Measurements from ENCODE around the gene MAN1C1.

Gene MAN1C1

DNA sequence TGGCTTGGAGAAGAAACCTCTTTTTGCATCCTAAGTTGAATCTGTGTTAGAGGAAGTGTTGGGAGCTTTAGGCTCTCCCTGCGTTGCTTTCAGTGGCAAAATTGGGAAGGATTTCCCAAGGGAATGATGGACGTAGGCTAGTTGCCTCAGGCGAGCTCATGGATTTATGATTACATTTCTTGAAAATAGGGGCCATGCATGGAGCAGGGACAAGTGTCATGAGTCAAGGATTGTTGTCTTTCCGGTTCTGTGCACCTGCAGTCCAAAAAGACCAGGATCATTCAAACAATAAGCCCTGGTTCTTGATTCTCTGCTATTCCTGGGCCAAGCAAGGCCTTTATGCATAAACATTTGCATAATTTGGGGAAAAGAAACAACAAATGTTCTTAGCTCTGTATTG lies 7.1 kb downstream of the MAN1C1 start:
- Histone ChIP-seq H3K36me3 (ENCODE audit: low read length) (no peaks in the 10 kb centered on the region), H3K79me2 (ENCODE audit: insufficient read depth, low read length) (no peaks in the 10 kb centered on the region), H3K27me3 (ENCODE audit: low read length) (0 out of 2 replicates have a peak, but pooled peaks cover 3% of the 10 kb centered on the region), H3K4me3 (ENCODE audit: insufficient read depth, low read length, poor library complexity, severe bottlenecking) (no peak overlapping the region), H2AFZ (ENCODE audit: low read depth, low read length, severe bottlenecking) (no peak overlapping the region), H3K9me3 (ENCODE audit: insufficient read depth, low read length) (no peaks in the 10 kb centered on the region), H4K20me1 (ENCODE audit: low read depth, low read length) (no peaks in the 10 kb centered on the region), H3F3A (ENCODE audit: insufficient read depth) (no peaks in the 10 kb centered on the region), H3K9ac (ENCODE audit: low read length) (no peak overlapping the region), H3K4me2 (ENCODE audit: low read depth, low read length, poor library complexity, severe bottlenecking) (no peak overlapping the region), H3K9me2 (replicated peaks; ENCODE audit: insufficient read depth, low read length) (no peaks in the 10 kb centered on the region), H3K27ac (ENCODE audit: low read depth, low read length) (no peak overlapping the region)
- TF ChIP-seq EZH2phosphoT487 (conservative IDR thresholded peaks at IDR 0.05; ENCODE audit: low read length) = no peak
- TF ChIP-seq, protein P1, sequence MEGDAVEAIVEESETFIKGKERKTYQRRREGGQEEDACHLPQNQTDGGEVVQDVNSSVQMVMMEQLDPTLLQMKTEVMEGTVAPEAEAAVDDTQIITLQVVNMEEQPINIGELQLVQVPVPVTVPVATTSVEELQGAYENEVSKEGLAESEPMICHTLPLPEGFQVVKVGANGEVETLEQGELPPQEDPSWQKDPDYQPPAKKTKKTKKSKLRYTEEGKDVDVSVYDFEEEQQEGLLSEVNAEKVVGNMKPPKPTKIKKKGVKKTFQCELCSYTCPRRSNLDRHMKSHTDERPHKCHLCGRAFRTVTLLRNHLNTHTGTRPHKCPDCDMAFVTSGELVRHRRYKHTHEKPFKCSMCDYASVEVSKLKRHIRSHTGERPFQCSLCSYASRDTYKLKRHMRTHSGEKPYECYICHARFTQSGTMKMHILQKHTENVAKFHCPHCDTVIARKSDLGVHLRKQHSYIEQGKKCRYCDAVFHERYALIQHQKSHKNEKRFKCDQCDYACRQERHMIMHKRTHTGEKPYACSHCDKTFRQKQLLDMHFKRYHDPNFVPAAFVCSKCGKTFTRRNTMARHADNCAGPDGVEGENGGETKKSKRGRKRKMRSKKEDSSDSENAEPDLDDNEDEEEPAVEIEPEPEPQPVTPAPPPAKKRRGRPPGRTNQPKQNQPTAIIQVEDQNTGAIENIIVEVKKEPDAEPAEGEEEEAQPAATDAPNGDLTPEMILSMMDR (IDR thresholded peaks at IDR 0.05; ENCODE audit: insufficient read depth, low read length, poor library complexity, severe bottlenecking) = no peak

GRCh38 chr1:25624156-25624555 lies 7.6 kb downstream of the MAN1C1 start:
- H3K36me3 ChIP-seq (ENCODE audit: low read length) = no peaks in the 10 kb centered on the region
- no peak overlapping the region for H3K9ac ChIP-seq (ENCODE audit: low read length)
- H3K9me2 ChIP-seq (replicated peaks; ENCODE audit: insufficient read depth, low read length) = no peaks in the 10 kb centered on the region
- H3K4me2 ChIP-seq (ENCODE audit: low read depth, low read length, poor library complexity, severe bottlenecking) = no peak overlapping the region
- TF ChIP-seq, protein P1 (IDR thresholded peaks at IDR 0.05; ENCODE audit: insufficient read depth, low read length, poor library complexity, severe bottlenecking) = no peak
- no peak for TF ChIP-seq EZH2phosphoT487 (conservative IDR thresholded peaks at IDR 0.05; ENCODE audit: low read length)
- no peaks in the 10 kb centered on the region for H4K20me1 ChIP-seq (ENCODE audit: low read depth, low read length)
- no peaks in the 10 kb centered on the region for H3F3A ChIP-seq (ENCODE audit: insufficient read depth)
- no peaks in the 10 kb centered on the region for H3K9me3 ChIP-seq (ENCODE audit: insufficient read depth, low read length)
- H3K79me2 ChIP-seq (ENCODE audit: insufficient read depth, low read length) = no peaks in the 10 kb centered on the region
- no peak overlapping the region for H3K4me3 ChIP-seq (ENCODE audit: insufficient read depth, low read length, poor library complexity, severe bottlenecking)
- no peak overlapping the region for H2AFZ ChIP-seq (ENCODE audit: low read depth, low read length, severe bottlenecking)
- no peak overlapping the region for H3K27ac ChIP-seq (ENCODE audit: low read depth, low read length)
- H3K27me3 ChIP-seq (ENCODE audit: low read length) = 0 out of 2 replicates have a peak, but pooled peaks cover 3% of the 10 kb centered on the region

GRCh38 chr1:25624604-25625003 lies 8.0 kb downstream of the MAN1C1 start:
- Histone ChIP-seq H3K9ac (ENCODE audit: low read length) (no peak overlapping the region), H4K20me1 (ENCODE audit: low read depth, low read length) (no peaks in the 10 kb centered on the region), H3F3A (ENCODE audit: insufficient read depth) (no peaks in the 10 kb centered on the region), H3K4me3 (ENCODE audit: insufficient read depth, low read length, poor library complexity, severe bottlenecking) (no peak overlapping the region), H3K4me2 (ENCODE audit: low read depth, low read length, poor library complexity, severe bottlenecking) (no peak overlapping the region), H3K27ac (ENCODE audit: low read depth, low read length) (no peak overlapping the region), H3K36me3 (ENCODE audit: low read length) (no peaks in the 10 kb centered on the region), H3K9me3 (ENCODE audit: insufficient read depth, low read length) (no peaks in the 10 kb centered on the region), H3K79me2 (ENCODE audit: insufficient read depth, low read length) (no peaks in the 10 kb centered on the region), H3K9me2 (replicated peaks; ENCODE audit: insufficient read depth, low read length) (no peaks in the 10 kb centered on the region), H3K27me3 (ENCODE audit: low read length) (0 out of 2 replicates have a peak, but pooled peaks cover 3% of the 10 kb centered on the region), H2AFZ (ENCODE audit: low read depth, low read length, severe bottlenecking) (no peak overlapping the region)
- TF ChIP-seq, protein P1 (IDR thresholded peaks at IDR 0.05; ENCODE audit: insufficient read depth, low read length, poor library complexity, severe bottlenecking) = no peak
- TF ChIP-seq EZH2phosphoT487 (conservative IDR thresholded peaks at IDR 0.05; ENCODE audit: low read length) = no peak
